ENCODE data around the gene MLLT3.

The MLLT3 gene

DNA sequence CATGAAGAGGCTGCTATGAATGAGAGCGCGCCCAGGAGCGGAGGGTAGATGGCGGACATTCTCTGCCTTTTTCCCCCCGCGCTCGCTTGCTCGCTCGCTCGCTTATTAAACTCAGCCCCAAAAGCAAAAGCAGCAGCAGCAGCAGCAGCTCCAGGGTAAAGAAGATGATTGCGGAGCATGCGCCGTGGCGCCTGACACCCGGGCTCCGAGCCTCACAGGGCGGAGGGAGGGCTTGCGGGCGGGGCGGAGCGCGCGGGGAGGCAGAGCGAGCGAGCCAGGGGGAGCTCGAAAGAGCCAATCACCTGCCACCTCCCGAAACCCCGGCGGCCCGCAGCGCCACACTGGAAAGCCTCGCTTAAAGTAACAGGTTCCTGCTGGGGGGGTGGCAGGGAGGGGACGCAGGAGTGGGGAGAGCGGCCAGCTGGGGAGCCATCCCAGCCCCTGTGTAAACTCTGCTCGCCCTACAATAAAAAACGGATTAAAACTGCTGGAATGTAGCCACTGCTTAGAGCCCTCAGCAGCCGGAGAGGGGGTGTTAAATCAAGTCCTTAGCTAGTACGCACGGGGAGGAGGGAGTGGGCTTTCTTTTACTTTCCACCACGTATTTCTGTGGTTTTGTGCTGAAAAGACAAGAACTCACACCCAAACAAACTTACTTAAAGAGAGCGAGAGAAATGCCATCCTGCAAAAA is at the start of gene MLLT3:
TSS of gene MLLT3 (minus strand) at position 170 of the 691 bp plus-strand sequence.
- peak within 1 kb of the TSS; percentile 97 for H2AFZ ChIP-seq (ENCODE audit: low read depth)
- H3K27me3 ChIP-seq (ENCODE audit: insufficient read depth, low read depth) = 0 out of 2 replicates have a peak, but pooled peaks cover 2% of the 10 kb centered on the region

DNA sequence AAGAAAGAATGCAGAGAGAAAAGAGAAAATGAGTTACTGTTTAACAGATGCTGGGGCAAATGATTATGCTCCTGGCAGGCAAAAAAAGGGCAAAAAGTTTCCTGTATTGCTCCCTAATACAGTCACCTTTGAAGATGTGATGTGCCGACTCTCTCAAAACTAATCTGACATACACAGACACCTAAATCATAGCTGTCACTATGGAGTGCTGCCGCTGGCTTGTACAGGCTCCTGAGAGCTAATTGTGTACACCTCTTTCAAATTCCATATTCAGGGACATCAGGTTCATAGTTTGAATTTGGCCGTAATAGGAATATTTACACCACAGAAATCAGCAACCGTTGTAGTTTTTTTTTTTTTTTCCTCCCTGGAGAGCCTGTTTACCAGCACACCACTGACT is 49.3 kb upstream of the MLLT3 start:
- no peak overlapping the region for H2AFZ ChIP-seq (ENCODE audit: low read depth)

More for the DNA sequence above, at the start of gene MLLT3:
- Histone ChIP-seq H4K20me1 (ENCODE audit: insufficient read depth) (no peaks in the 10 kb centered on the region), H3K9ac (peak within 1 kb of the TSS; percentile 69), H3K36me3 (ENCODE audit: insufficient read depth) (no peaks in the 10 kb centered on the region), H3K79me2 (ENCODE audit: insufficient read depth, low read depth) (no peaks in the 10 kb centered on the region; the same call in 1 of the 2 replicates), H3K4me1 (ENCODE audit: low read depth, poor library complexity, severe bottlenecking) (peaks cover 8% of the 10 kb centered on the region), H3K4me2 (peak within 1 kb of the TSS; percentile 66), H3K4me3 (IDR thresholded peaks at IDR 0.05; ENCODE audit: insufficient read depth, low read depth, low read length) (peak within 1 kb of the TSS; percentile 27), H3K27ac (peak within 1 kb of the TSS; percentile 66)
- TF ChIP-seq, protein P1, sequence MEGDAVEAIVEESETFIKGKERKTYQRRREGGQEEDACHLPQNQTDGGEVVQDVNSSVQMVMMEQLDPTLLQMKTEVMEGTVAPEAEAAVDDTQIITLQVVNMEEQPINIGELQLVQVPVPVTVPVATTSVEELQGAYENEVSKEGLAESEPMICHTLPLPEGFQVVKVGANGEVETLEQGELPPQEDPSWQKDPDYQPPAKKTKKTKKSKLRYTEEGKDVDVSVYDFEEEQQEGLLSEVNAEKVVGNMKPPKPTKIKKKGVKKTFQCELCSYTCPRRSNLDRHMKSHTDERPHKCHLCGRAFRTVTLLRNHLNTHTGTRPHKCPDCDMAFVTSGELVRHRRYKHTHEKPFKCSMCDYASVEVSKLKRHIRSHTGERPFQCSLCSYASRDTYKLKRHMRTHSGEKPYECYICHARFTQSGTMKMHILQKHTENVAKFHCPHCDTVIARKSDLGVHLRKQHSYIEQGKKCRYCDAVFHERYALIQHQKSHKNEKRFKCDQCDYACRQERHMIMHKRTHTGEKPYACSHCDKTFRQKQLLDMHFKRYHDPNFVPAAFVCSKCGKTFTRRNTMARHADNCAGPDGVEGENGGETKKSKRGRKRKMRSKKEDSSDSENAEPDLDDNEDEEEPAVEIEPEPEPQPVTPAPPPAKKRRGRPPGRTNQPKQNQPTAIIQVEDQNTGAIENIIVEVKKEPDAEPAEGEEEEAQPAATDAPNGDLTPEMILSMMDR (conservative IDR thresholded peaks at IDR 0.05; ENCODE audit: low read depth, low read length) = no peak

DNA sequence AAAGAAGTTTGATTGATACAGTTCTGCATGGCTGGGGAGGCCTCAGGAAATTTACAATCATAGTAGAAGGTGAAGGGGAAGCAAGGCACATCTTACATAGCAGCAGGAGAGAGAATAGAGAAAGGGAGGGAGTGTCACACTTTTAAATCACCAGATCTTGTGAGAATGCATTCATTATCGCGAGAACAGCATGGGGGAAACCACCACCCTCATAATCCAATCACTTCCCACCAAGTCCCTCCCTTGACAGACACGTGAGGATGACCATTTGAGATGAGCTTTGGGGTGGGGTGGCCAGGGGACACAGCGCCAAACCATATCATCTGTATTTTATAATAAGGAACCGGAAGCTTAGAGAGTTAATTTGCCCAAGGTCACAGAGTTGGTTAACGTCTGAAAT is 48.1 kb upstream of the MLLT3 start:
- no peak overlapping the region for H3K4me2 ChIP-seq
- no peaks in the 10 kb centered on the region for H3K27me3 ChIP-seq (ENCODE audit: insufficient read depth, low read depth)
- no peak overlapping the region for H3K27ac ChIP-seq
- peaks cover 1% of the 10 kb centered on the region; the same call in 1 of the 2 replicates for H3K79me2 ChIP-seq (ENCODE audit: insufficient read depth, low read depth)
- no peak overlapping the region for H3K4me3 ChIP-seq (IDR thresholded peaks at IDR 0.05; ENCODE audit: insufficient read depth, low read depth, low read length)
- no peak overlapping the region for H3K9ac ChIP-seq
- H3K36me3 ChIP-seq (ENCODE audit: insufficient read depth) = no peaks in the 10 kb centered on the region
- no peaks in the 10 kb centered on the region for H3K4me1 ChIP-seq (ENCODE audit: low read depth, poor library complexity, severe bottlenecking)
- H4K20me1 ChIP-seq (ENCODE audit: insufficient read depth) = no peaks in the 10 kb centered on the region
- TF ChIP-seq, protein P1 (conservative IDR thresholded peaks at IDR 0.05; ENCODE audit: low read depth, low read length) = no peak
- H2AFZ ChIP-seq (ENCODE audit: low read depth) = no peak overlapping the region

More for the DNA sequence above, 49.3 kb upstream of the MLLT3 start:
- TF ChIP-seq, protein P1 (conservative IDR thresholded peaks at IDR 0.05; ENCODE audit: low read depth, low read length) = no peak
- Histone ChIP-seq H3K27ac (no peak overlapping the region), H3K27me3 (ENCODE audit: insufficient read depth, low read depth) (no peaks in the 10 kb centered on the region), H3K4me3 (IDR thresholded peaks at IDR 0.05; ENCODE audit: insufficient read depth, low read depth, low read length) (no peak overlapping the region), H3K36me3 (ENCODE audit: insufficient read depth) (no peaks in the 10 kb centered on the region), H3K4me1 (ENCODE audit: low read depth, poor library complexity, severe bottlenecking) (no peaks in the 10 kb centered on the region), H4K20me1 (ENCODE audit: insufficient read depth) (no peaks in the 10 kb centered on the region), H3K4me2 (no peak overlapping the region), H3K79me2 (ENCODE audit: insufficient read depth, low read depth) (no peaks in the 10 kb centered on the region; the same call in 1 of the 2 replicates), H3K9ac (no peak overlapping the region)

DNA sequence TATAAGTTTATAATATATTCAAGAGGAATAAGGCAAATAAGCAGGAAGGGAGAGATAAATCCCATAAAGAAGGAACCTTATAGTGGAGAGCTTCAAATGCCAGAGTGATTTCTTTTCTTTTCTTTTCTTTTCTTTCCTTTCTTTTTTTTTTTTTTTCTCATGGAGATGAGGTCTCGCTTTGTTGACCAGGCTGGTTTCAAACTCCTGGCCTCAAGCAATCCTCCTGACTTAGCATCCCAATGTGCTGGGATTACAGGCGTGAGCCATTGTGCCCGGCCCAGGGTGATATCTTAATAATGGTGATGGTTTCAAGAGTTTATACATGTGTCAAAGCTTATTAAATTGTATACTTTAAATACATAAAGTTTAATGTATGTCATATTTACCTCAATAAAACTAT is 42.2 kb upstream of the MLLT3 start:
- Histone ChIP-seq H3K4me3 (IDR thresholded peaks at IDR 0.05; ENCODE audit: insufficient read depth, low read depth, low read length) (no peak overlapping the region), H4K20me1 (ENCODE audit: insufficient read depth) (no peaks in the 10 kb centered on the region), H3K4me1 (ENCODE audit: low read depth, poor library complexity, severe bottlenecking) (peaks cover 28% of the 10 kb centered on the region), H3K27me3 (ENCODE audit: insufficient read depth, low read depth) (no peaks in the 10 kb centered on the region), H2AFZ (ENCODE audit: low read depth) (no peak overlapping the region), H3K27ac (no peak overlapping the region), H3K4me2 (no peak overlapping the region), H3K79me2 (ENCODE audit: insufficient read depth, low read depth) (peaks cover 52% of the 10 kb centered on the region), H3K9ac (no peak overlapping the region), H3K36me3 (ENCODE audit: insufficient read depth) (no peaks in the 10 kb centered on the region)
- TF ChIP-seq, protein P1 (conservative IDR thresholded peaks at IDR 0.05; ENCODE audit: low read depth, low read length) = no peak
